DMS153 treated with DMSO at 0.1 percent for 48 hours (cell line): ENCODE results near the gene RBPMS2.

ENCODE experiments used
- DNase-seq: peaks from one replicate; lab custom pipeline; 2025; ENCODE audit not compliant: unreplicated experiment; lab: John Stamatoyannopoulos, UW

Gene RBPMS2

GRCh38 chr15:64731012-64731804 is 44.2 kb downstream of the RBPMS2 start:
- DNase-seq, result peak; percentile 16

DNA sequence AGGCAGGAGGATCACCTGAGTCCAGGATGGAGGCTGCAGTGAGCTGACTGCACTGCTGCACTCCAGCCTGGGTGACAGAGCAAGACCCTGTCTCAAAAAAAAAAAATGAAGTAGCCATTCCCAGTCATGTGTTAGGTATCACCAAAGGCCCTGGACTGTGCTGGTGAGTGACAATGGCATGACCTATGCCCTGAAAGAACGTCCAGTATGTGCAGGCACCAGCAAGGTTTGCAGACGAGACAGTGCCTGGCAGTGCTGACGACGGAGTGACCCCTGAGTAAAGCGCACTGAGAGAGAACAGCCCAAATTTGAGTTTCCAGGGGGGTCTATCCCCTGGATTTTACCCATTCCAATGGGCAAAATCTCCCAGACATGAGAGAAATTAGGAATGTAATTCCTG is 45.2 kb downstream of the RBPMS2 start:
- DNase-seq, result no peak

- DNase-seq, result no peak
Measured at GRCh38 chr15:64720188-64720587, 55.2 kb downstream of the RBPMS2 start.

- no peak for DNase-seq
Measured at GRCh38 chr15:64717735-64718495, 57.5 kb downstream of the RBPMS2 start.

DNA sequence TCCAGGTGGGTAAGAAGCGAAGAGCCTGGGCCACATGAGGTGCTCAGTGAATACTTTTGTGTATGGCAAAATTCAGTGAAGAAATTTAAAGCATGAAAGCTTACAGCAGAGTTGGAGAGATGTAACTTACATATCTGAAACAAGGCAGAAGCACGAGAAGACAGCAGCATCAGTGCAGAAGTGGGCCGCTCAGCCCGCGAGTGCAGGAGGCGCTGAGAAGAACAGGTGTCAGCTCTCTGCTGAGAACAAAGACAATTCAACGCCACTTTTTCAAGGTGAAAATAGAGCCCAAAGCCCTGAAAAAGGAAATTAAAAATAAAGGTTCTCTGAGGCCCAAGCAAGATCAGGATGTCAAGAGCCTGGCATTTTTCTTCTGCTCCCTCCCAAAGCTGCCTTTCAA is 58.3 kb downstream of the RBPMS2 start:
- DNase-seq, result no peak

- no peak for DNase-seq
Measured at GRCh38 chr15:64716452-64716851, 58.9 kb downstream of the RBPMS2 start.

GRCh38 chr15:64713592-64713991 is 61.8 kb downstream of the RBPMS2 start:
- no peak for DNase-seq

GRCh38 chr15:64712353-64712752 is 63.0 kb downstream of the RBPMS2 start:
- DNase-seq, result no peak

DNA sequence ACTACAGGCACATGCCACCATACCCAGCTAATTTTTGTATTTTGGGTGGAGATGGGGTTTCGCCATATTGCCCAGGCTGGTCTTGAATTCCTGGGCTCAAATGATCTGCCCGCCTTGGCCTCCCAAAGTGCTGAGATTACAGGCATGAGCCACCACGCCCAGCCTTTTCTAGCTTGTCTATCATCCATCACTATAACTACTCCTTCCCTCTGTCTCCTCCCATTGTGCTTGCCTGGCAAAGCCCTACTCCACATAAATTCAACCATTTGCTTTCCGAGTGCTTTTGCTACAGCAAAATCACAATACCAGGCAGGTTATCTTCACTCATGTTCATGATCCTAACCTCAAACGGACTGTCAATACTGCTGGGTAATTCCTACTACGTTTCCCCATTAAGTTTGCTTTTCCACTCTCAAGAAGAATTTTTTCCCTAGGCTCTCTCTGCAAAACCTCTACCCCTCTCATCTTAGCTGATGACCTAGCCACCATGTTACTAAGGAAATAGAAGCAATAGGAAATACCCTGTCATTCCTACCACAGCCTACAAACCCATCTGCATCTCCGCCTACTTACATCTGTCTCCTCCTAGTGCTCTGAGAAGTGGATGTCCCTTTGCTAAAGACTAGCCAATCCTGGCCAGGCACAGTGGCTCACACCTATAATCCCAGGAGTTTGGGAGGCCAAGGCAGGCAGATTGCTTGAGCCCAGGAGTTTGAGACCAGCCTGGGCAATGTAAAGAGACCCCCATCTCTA is 64.5 kb downstream of the RBPMS2 start:
- no peak for DNase-seq

DNA sequence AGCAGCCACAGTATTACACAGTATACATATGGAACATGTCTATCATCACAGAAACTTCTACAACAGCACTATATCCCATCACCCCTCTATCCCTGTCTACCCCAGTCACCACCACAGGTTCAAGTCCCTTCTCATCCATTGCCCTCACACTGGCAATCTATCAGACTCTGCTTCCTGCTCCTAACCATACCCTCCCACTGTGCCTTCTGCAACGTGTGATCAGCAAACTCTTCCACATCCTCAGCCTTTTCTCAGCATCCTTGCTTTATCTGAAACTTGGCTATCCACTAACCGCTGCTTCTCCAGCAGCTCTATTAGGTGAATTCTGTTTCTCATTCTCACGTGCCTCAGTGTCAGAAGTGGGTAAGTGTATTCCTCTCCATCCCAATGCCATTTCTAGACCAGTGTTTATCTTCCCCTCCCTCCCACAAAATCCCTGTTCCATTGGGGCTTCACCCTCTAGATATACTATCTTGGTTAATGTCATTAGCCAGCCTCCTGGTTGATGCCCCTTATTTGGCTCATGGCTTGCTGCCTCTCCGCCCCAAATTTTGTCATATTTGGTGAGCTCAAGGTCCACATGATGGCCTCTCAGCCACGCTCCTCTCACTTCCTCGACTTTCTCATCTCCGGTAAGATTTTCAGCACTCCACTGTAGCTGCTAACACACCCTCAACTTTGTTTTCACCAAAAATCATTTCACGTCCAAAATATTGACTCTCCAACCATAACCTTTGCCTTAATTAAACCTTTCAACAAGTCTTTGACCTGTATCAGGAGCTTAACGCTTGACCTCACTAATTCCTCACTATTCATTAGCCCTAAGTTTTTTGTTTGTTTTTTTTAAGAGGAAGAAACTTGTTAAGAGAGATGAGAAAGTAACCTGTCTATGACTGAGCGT is 69.1 kb downstream of the RBPMS2 start:
- DNase-seq, result no peak

- DNase-seq, result no peak
Measured at GRCh38 chr15:64705006-64705405, 70.4 kb downstream of the RBPMS2 start.

- no peak for DNase-seq
Measured at GRCh38 chr15:64703632-64703959, 71.8 kb downstream of the RBPMS2 start.

DNA sequence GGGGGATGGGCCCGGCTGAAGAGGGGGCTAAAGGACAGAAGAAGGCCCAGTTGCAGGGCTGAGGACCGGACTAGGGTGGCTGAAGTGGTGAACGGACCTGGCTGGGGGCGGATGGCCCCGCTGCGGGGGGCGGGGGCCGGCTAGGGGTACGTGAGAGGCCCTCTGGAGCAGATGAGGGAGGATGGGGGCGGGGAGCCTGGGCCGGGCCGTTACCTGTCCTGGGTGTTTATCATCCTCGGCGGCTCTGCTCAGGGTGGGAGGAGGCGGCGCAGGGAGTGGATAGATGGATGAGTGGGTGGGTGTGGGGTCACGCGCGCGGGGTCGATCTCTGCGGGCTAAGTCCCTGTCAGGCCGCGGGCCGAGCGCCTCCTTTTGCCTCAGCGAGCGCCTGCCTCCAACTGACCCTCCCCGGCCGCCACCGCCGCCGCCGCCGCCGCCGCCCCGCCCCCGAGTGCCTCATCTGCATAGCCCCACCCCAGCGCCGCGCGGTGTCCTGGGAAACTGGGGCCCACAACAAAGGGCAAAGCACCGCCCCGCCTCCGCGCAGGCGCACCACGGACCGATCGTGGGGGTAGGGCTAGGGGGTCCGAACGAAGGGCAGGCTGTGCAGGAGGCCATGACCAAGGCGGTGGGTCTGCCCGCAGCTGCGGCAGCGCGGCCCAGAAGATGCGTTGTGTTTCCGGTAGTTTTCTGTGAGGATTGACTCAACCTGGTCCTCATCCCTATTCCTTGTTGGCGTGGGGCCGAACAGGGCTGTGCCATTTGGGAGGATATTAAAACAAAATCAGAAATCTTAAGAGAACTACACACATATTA is 72.4 kb downstream of the RBPMS2 start:
- DNase-seq, result peak; percentile 25

DNA sequence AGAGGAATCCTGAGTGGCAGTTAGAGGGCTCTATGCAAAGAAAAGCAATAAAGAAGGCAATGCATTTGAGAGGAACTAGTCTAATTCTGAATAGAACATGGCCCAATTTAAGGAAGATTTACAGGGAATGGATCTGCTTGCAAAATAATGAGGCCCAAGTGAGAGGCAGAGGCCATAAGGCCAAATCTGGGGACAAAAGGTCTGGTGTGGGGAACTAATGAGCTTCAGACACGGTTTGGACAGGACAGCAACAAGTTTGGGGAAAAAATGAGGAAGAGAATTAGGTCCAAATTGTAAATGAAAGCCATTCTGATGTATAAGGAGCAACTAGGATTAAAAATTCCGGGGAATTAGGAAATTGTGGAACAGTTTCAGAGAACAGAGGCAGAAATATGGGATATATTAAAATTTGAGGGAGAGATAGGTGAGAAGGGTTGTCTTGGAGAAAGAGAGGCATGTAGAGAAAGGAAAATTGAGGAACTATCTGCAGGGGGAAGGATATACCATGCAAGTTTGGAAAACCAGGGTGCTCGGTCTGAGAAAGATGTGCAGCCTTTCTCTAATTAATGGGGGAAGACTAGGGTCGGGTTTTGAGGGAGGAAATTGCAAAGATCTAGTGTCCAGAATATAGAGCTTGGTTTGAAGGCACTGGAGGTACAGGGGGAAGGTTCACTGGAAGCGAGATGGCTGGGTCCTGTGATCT is 73.8 kb downstream of the RBPMS2 start:
- DNase-seq, result no peak

DNA sequence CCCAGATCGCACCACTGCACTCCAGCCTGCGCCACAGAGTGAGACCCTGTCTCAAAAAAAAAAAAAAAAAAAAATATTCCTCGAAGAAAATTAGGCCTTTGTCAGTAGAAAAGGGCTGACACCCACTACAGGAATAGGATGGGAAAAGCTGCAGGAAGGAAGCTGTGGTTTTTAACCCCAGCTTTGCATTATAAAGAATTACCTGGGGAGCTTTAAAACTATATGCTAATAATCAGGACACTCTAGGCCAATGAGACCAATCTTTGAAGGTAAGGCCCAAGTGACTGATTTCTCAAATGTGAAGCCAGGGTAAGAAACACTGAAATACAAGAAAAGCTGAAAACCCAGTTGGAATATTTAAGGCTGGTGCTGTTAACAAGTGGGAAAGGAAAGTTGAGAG is 74.3 kb downstream of the RBPMS2 start:
- DNase-seq, result no peak

- no peak for DNase-seq
Measured at GRCh38 chr15:64699751-64700388, 75.5 kb downstream of the RBPMS2 start.

DNA sequence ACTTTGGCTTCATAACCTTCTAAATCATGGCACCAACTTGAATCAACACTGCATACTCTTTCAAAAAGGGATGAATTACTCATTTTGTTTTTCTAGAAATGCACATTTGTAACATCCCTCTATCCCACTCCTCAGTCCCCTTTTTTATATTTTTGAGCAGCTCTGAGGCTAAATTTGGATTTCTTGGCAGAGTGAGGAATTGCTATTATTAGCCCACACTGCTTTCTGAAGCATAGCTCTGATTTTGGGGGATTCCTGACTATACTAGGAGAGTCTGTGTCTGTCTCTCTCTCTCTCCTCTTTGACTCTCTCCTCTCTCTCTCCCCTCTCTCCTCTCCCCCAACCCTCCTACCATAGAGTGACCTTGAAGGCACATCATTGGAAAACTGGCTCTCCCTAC is 76.6 kb downstream of the RBPMS2 start:
- no peak for DNase-seq

GRCh38 chr15:64697911-64698369 is 77.4 kb downstream of the RBPMS2 start:
- DNase-seq, result no peak

- no peak for DNase-seq
Measured at GRCh38 chr15:64696481-64696880, 78.9 kb downstream of the RBPMS2 start.
